Anterior cingulate cortex (tissue), 58 donors: ENCODE data around the gene SLC24A1.
A peak's percentile ranks its signal among the peaks of the same experiment; 100 is the strongest.

Source experiments
- DNase-seq, 58 donors: peaks; one replicate each; lab custom pipeline; 2025; lab: John Stamatoyannopoulos, UW

The SLC24A1 gene

DNA sequence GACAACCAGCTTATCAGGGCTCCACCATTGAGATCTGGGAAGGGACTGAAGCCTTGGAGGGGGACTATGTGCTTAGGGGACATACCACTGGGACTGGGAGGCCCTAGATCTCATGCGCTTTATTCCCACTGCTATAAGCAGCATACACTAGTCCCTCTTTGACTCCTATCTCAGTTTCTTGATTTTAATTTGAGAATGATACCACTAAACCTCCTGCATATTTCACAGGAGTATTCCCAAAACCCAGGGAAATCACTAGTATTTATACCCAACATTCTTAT, 29.2 kb downstream of the SLC24A1 start:
- DNase-seq: no peak

DNA sequence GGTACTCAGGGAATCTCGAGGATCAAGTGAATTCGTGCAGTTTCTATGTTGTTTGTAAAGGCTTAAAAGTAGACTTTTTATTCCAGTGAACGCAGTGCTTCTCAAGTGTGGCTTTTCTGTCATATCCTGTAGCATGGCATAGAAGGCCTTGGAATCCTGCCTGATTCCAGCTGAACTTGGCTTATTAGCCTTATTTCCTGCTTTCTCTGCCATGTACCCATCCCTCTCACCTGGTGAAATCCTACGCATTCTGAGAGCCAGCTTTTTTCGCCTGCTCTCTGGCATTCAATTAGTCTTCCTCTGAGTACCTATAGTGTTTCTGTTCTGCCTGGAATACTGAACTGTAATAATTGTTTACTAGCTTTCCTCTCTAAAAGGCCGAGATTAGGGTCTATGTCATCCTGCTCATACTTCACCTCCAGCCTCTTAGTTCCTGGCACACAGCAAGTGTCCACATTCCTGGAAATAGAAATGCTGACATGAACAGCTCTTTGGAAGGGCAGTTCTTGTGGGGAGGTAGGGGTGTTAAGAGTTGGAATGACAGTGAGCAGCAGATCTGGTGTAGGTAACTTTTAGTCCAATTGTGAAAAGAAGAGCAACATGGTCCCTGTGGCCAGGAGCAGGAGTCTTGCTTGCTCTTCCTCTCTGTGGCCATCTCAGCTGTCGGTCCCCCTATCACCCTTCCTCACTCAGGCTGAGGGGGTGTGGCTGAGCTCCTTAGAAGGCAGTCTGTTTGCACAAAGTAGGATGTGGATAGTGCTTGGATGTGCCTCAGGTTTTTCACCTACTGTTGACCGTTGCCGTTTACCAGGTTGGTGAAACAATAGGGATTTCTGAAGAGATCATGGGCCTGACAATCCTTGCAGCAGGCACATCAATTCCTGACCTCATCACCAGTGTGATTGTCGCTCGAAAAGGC, 30.4 kb downstream of the SLC24A1 start:
- no peak for DNase-seq

GRCh38 chr15:65653341-65653740, 31.6 kb downstream of the SLC24A1 start:
- no peak for DNase-seq

DNA sequence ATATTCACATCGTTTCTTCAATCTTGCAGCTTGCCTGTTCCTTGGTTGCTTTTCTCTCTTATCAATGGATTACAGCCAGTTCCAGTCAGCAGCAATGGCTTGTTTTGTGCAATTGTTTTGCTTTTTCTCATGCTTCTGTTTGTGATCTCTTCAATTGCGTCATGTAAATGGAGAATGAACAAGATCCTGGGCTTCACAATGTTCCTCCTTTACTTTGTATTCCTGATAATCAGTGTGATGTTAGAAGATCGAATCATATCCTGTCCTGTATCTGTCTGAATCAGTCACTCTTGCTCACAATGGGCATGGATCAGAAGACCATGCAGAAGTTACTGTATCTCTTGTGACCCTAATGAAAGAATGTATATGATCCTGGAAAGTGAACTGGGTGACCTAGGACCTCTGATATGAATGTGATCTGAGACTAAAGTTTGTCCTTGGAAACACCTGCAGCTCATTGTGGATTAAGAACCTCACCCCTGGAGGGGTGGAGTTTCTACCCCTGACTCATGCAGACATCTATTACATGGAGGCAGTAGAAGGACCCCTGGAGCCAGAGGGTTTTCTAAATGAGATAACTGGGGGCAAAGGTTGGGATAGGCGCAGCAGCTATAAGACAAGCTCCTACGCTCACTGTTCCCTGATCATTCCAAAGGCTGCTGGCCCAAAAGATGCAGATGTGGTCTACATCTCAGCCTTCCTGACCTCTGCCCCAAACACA, 32.2 kb downstream of the SLC24A1 start:
- DNase-seq: no peak

GRCh38 chr15:65655026-65655425, 33.3 kb downstream of the SLC24A1 start:
- no peak for DNase-seq

DNA sequence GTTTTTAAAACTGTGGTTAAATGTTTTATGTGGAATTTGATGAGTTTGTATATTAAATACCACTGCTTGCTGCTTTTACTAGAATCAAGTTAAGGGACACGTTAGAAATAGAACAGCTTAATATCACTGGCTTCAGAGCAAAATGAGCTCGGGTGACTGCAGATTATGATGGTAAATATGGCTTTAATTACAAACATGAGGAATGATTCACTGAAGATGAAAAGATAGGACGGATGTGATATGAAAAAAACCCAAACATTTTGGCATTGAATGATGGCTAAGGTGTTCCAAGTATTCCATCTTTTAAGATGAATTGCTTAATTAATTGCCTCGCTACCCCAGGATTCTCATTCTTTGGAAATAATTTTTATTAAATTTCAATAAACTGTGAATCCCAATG, 33.7 kb downstream of the SLC24A1 start:
- DNase-seq: no peak

DNA sequence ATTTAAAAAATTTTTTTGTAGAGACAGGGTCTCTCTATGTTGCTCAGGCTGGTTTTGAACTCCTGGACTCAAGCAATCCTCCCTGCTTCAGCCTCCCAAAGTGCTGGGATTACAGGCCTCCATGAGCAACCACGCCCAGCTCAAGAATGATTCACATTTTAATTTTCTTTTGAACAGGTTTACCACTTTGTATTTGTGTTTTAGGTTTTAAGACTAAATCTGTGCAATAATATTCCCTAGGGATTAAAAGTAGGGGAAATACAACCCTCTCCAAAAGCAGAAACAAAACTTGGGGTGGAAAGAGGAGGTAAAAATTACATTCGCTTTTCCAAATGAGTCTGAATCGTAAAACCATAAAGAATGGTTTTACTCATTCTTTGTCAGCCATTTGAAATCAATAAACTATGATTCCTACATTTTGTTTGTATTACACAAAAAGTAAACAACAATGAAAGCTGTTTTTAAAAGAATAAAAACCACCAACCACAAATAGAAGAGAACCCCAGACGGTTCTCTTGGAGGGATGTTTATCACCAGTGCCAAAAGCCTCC, 37.8 kb downstream of the SLC24A1 start:
- DNase-seq: no peak

DNA sequence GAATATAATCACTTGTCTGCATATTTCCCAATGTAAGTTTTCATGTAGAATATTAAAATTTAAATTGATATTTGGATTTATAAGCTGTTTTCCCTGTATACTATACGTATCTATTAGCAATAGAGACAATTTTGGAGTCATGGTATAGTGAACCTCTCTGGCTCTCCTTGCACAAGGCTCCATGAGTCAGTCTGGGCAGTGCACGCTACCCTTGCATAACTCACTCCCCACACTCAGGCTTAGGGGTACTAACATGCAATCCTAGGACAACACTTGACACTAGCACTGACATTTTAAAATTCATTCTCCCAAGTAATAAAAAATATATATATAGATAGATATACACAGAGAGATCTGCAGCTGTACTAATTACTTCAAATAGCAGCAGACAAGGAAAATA, 39.2 kb downstream of the SLC24A1 start:
- no peak for DNase-seq

DNA sequence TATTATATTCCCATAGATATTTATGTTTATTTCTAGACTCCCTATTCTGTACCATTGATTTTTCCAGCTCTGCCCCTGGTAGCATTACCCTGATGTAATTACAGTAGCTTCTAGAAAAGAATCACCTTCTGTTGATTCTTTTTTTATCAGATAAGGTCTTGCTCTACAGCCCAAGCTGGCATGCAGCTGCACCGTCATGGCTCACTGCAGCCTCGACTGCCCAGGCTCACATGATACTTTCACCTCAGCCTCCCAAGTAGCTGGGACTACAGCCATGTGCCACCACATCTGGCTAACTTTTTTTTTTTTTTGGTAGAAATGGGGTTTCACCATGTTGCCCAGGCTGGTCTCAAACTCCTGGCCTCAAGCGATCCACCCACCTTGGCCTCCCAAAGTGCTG, 41.8 kb downstream of the SLC24A1 start:
- no peak for DNase-seq

DNA sequence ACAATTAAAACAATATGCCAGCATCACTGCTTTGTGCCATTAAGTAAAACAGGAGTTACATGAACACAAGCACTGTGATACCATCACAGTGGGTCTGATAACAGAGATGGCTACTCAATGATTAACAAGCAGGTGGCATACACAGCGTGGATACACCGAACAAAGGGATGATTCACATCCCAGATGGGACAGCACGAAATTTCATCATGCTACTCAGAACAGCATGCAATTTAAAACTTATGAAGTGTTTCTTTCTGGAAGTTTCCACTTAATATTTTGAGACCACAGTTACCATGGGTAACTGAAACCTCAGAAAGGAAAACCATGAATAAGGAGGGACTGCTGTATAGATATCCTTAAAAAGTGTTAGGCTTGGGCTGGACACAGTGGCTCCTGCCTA, 44.5 kb downstream of the SLC24A1 start:
- DNase-seq: peak in 8 of 58 donors; percentile 2 to 55 (median 14)

GRCh38 chr15:65675551-65675950, 53.8 kb downstream of the SLC24A1 start:
- DNase-seq: no peak

DNA sequence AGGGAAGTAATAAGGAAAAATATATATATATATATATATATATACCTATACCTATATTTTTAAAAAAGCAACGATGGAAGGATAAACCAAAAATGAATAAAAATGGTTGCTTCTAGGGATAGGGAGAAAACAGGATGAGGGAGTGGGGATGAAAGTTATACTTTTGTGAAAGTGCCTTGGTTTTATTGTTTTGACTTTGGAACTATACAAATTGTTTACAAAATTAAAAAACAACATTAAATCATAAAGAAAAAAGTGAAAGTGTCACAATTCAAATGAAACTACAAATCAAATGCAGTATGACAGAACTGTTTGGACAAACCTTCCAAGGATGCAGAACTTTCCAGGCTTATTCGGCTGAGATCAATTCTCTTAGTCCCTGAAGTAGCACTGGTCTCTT, 54.4 kb downstream of the SLC24A1 start:
- no peak for DNase-seq

DNA sequence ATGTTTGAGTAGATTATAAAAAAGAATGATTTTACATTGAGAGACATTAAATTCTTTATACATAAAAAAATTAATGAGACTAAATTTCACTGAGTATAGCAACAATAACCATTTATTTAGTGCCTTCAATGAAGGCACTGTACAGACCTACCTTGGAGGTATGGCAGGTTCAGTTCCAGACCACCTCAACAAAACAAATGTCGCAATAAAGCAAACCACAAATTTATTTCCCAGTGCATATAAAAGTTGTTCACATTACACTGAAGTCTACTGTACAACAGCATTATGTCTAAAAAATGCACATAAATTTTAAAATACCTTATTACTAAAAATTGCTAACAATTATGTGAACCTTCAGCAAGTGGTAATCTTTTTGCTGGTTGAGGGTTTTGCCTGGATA, 58.8 kb downstream of the SLC24A1 start:
- no peak for DNase-seq

DNA sequence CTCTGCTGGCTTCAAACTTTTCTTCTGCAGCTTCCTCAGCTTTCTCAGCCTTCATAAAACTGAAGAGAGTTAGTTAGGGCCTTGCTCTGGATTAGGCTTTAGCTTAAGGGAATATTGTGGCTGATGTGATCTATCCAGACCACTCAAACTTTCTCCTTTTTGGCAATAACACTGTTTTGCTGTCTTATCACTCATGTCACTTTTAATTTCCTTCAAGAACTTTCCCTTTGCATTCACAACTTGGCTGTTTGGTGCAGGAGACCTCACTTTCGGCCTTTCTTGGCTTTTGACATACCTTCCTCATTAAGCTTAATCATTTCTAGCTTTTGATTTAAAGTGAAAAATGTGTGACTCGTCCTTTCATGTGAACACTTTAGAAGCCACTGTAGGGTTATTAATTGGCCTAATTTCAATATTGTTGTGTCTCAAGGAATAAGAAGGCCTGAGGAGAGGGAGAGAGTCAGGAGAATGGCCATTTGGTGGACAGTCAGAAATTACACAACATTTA, 60.7 kb downstream of the SLC24A1 start:
- no peak for DNase-seq

- DNase-seq: no peak
Observed at GRCh38 chr15:65688462-65688861, 66.7 kb downstream of the SLC24A1 start.

DNA sequence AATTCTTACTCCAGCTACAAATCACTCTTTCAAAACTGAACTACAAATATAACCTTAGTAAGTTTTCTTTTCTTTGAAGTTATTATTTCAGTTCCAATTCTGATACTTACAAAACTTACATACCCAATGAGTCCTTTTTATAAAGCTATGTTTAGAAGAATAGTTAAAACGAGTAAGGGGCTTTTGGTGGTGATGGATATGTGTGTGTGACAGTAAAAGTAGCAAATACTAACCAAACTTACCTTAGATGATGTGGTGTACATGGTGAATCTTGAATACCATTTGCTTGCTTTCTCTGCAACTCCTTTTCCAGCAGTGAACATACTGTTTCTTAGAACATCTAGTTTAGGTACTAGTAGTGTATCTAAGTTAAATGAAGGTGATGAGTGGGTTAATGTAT, 68.4 kb downstream of the SLC24A1 start:
- DNase-seq: no peak

- no peak for DNase-seq
Observed at GRCh38 chr15:65690778-65691177, 69.0 kb downstream of the SLC24A1 start.

- DNase-seq: no peak
Observed at GRCh38 chr15:65695081-65695480, 73.3 kb downstream of the SLC24A1 start.
